ENCODE data around the gene VCP. TPM values are rescaled to one million over a fixed set of nuclear protein-coding genes. Genes with fewer than 3 reads are reported as not detected.
A peak's percentile ranks its signal among the peaks of the same experiment; 100 is the strongest.

The VCP gene
- total and polyA plus RNA-seq, 9 of the 15 experiments (the other 6 are each of a cell fraction or from before 2014, with no cell fraction given) = 7.1 to 257 (median 199) TPM

DNA sequence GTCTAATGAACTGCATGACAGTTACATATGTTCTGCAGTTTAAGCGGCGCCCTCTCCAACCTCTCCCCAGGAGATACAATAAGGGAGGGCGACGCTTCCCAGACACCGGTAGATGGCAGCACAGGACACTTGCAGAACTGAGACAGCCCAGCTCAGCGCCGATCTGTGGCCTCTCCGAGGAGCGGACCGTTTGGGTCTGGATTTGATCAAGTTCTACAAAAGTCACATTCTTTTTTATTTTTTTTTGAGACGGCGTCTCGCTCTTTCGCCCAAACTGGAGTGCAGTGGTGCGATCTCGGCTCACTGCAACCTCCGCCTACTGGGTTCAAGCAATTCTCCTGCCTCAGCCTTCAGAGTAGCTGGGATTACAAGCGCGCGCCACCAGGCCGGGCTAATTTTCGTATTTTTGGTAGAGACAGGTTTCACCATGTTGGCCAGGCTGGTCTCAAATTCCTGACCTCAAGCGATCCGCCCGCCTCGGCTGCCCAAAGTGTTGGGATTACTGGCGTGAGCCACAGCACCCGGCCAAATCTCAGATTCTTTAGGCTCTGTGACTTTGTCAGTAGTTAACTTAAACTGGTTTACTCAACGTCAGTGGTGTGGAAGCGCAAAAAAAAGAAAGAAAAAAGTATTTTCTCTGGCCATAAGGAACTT, 44.6 kb upstream of the VCP start (continued):
- TF ChIP-seq, protein P1, sequence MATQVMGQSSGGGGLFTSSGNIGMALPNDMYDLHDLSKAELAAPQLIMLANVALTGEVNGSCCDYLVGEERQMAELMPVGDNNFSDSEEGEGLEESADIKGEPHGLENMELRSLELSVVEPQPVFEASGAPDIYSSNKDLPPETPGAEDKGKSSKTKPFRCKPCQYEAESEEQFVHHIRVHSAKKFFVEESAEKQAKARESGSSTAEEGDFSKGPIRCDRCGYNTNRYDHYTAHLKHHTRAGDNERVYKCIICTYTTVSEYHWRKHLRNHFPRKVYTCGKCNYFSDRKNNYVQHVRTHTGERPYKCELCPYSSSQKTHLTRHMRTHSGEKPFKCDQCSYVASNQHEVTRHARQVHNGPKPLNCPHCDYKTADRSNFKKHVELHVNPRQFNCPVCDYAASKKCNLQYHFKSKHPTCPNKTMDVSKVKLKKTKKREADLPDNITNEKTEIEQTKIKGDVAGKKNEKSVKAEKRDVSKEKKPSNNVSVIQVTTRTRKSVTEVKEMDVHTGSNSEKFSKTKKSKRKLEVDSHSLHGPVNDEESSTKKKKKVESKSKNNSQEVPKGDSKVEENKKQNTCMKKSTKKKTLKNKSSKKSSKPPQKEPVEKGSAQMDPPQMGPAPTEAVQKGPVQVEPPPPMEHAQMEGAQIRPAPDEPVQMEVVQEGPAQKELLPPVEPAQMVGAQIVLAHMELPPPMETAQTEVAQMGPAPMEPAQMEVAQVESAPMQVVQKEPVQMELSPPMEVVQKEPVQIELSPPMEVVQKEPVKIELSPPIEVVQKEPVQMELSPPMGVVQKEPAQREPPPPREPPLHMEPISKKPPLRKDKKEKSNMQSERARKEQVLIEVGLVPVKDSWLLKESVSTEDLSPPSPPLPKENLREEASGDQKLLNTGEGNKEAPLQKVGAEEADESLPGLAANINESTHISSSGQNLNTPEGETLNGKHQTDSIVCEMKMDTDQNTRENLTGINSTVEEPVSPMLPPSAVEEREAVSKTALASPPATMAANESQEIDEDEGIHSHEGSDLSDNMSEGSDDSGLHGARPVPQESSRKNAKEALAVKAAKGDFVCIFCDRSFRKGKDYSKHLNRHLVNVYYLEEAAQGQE (IDR thresholded peaks at IDR 0.05; ENCODE audit: borderline replicate concordance) = peak; percentile 75; the same call in 1 of the 2 replicates
- TF ChIP-seq, protein P1 (CRISPR knock-in tag; IDR thresholded peaks at IDR 0.05; ENCODE audit: low read depth) = no peak
- TF ChIP-seq FOXP1 (CRISPR knock-in tag; IDR thresholded peaks at IDR 0.05) (no peak), ZNF431 (CRISPR knock-in tag; IDR thresholded peaks at IDR 0.05) (no peak), YBX1 (IDR thresholded peaks at IDR 0.05) (no peak), HMGN3 (IDR thresholded peaks at IDR 0.05; ENCODE audit: borderline replicate concordance, extremely low read depth, insufficient read length, low read depth, low read length) (no peak), KAT2B (IDR thresholded peaks at IDR 0.05; ENCODE audit: low read depth, low read length) (no peak), C11orf30 (IDR thresholded peaks at IDR 0.05; ENCODE audit: low read depth) (no peak), ZNF561 (CRISPR knock-in tag; conservative IDR thresholded peaks at IDR 0.05) (no peak)
- TF ChIP-seq, protein P2, sequence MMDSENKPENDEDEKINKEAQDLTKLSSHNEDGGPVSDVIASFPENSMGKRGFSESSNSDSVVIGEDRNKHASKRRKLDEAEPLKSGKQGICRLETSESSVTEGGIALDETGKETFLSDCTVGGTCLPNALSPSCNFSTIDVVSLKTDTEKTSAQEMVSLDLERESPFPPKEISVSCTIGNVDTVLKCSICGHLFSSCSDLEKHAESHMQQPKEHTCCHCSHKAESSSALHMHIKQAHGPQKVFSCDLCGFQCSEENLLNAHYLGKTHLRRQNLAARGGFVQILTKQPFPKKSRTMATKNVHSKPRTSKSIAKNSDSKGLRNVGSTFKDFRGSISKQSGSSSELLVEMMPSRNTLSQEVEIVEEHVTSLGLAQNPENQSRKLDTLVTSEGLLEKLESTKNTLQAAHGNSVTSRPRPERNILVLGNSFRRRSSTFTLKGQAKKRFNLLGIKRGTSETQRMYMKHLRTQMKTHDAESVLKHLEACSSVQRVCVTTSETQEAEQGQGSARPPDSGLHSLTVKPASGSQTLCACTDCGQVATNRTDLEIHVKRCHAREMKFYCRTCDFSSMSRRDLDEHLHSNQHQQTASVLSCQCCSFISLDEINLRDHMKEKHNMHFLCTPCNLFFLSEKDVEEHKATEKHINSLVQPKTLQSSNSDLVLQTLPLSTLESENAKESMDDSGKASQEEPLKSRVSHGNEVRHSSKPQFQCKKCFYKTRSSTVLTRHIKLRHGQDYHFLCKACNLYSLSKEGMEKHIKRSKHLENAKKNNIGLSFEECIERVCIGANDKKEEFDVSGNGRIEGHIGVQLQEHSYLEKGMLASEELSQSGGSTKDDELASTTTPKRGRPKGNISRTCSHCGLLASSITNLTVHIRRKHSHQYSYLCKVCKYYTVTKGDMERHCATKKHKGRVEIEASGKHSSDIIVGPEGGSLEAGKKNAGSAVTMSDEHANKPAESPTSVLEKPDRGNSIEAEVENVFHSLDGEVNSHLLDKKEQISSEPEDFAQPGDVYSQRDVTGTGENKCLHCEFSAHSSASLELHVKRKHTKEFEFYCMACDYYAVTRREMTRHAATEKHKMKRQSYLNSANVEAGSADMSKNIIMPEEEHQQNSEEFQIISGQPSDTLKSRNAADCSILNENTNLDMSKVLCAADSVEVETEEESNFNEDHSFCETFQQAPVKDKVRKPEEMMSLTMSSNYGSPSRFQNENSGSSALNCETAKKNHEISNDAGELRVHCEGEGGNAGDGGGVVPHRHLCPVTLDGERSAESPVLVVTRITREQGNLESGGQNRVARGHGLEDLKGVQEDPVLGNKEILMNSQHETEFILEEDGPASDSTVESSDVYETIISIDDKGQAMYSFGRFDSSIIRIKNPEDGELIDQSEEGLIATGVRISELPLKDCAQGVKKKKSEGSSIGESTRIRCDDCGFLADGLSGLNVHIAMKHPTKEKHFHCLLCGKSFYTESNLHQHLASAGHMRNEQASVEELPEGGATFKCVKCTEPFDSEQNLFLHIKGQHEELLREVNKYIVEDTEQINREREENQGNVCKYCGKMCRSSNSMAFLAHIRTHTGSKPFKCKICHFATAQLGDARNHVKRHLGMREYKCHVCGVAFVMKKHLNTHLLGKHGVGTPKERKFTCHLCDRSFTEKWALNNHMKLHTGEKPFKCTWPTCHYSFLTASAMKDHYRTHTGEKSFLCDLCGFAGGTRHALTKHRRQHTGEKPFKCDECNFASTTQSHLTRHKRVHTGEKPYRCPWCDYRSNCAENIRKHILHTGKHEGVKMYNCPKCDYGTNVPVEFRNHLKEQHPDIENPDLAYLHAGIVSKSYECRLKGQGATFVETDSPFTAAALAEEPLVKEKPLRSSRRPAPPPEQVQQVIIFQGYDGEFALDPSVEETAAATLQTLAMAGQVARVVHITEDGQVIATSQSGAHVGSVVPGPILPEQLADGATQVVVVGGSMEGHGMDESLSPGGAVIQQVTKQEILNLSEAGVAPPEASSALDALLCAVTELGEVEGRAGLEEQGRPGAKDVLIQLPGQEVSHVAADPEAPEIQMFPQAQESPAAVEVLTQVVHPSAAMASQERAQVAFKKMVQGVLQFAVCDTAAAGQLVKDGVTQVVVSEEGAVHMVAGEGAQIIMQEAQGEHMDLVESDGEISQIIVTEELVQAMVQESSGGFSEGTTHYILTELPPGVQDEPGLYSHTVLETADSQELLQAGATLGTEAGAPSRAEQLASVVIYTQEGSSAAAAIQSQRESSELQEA (IDR thresholded peaks at IDR 0.05; ENCODE audit: low read depth) = no peak
- TF ChIP-seq, protein P3, sequence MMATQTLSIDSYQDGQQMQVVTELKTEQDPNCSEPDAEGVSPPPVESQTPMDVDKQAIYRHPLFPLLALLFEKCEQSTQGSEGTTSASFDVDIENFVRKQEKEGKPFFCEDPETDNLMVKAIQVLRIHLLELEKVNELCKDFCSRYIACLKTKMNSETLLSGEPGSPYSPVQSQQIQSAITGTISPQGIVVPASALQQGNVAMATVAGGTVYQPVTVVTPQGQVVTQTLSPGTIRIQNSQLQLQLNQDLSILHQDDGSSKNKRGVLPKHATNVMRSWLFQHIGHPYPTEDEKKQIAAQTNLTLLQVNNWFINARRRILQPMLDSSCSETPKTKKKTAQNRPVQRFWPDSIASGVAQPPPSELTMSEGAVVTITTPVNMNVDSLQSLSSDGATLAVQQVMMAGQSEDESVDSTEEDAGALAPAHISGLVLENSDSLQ (IDR thresholded peaks at IDR 0.05) = no peak

Data from K562 (cell line).